SHP77 treated with DMSO at 0.1 percent for 48 hours (cell line): ENCODE results near the gene SLC16A4.
A peak's percentile ranks its signal among the peaks of the same experiment; 100 is the strongest.
"Not testable (repeated sequence)": the region's sequence is repeated elsewhere in the genome, so short reads cannot be mapped to it uniquely, and the experiment has no call there.

Source experiments
- DNase-seq: peaks from one replicate; lab custom pipeline; 2025; lab: John Stamatoyannopoulos, UW

The SLC16A4 gene

DNA sequence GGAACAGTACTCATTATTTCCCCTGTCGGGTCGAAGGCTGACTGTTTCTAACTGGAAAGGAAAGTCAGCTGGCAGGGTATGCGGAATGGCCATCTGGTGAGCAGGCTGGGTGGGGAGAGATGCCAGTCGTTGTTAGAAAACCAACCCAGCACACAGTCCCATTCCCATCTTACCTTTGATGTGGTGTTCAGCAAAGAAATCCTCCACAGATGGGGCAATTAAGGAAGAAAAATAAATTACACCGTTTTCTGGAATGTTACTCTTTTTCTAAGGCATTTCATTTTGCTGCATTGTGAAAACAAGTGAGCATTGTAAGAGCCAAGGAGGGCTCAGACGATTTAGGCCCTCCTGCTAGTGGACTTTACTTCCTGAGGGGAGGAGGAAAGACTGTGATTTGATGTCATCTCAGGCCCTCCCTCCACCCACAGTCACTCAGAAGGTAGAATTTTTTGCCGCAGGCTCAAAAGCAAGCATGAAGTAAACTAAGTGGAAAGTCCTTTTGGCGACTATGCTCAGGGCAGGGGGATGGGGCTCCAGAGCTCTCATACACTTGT is at the start of gene SLC16A4:
Gene SLC16A4 (minus strand): TSS at position 335 of the 554 bp plus-strand sequence. CDS start 1,703 bp downstream, outside the sequence.
- DNase-seq = no peak

DNA sequence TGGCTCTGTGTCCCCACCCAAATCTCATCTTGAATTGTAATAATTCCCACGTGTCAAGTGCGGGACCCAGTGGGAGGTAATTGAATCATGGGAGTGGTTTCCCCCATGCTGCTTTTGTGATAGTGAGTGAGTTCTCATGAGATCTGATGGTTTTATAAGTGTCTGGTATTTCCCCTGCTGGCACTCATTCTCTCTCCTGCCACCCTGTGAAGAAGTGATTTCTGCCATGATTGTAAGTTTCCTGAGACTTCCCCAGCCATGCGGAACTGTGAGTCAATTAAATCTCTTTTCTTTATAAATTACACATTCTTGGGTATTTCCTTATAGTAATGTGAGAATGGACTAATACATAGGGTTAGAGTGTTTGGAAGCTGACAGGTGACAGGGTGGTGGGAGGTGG is 49.0 kb upstream of the SLC16A4 start:
- DNase-seq = not testable (repeated sequence)

DNA sequence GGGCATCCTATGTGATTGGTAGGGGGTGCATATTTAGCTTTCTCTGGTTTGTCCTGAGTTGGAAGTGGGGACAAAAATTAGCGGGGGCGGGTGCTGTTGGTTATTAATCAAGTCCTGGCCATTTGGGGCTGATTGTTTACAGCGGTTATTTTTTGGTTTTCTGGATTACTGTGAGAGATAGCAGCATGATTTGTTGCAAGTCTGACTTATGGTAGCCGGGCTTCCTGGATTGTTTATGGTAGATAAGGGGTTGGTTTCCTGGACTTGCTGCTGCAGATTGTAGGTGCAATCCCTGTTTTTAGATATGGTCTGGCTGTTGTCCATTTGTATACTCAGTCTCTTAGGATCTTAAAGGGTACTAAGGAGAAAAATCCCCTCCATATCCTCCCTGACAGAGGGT is 48.1 kb upstream of the SLC16A4 start:
- no peak for DNase-seq

DNA sequence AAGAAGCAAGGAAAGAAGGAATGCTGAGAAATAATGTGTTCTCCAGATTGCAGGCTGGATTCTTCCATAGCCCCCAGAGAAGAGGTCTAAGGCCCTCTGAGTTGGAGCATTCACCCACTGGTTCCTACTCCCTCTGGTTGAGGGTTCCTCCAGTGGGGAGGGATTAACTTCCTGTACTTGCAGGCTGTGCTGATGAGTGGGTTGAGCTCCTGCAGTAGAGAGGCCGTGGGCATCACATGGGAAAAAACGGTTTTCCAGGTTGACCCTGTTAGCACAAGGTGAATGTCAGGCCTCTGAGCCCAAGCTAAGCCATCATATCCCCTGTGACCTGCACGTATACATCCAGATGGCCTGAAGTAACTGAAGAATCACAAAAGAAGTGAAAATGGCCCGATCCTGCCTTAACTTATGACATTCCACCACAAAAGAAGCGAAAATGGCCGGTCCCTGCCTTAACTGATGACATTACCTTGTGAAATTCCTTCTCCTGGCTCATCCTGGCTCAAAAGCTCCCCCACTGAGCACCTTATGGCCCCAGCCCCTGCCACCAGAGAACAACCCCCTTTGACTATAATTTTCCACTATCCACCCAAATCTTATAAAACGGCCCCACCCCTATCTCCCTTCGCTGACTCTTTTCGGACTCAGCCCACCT is 46.9 kb upstream of the SLC16A4 start:
- DNase-seq = not testable (repeated sequence)

DNA sequence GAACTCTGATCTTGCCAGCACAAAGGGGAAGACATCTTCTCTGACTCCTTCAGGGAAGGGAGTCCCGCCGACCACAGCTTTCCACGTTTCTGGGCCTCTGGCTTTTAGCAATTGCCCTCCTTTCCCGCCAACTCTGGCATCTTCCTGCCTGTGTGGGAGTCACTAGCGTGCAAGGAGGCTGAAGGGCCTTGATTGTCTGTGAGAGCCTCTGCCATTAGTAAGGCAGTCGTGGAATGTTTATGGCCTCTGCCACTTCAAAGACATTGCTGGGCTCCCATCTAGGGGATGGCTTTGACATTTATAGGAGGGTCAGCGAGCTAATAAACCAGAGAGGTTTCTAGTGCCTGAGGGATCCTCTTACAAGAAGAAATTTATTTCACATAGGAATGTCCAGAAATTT is 45.8 kb upstream of the SLC16A4 start:
- DNase-seq = no peak

DNA sequence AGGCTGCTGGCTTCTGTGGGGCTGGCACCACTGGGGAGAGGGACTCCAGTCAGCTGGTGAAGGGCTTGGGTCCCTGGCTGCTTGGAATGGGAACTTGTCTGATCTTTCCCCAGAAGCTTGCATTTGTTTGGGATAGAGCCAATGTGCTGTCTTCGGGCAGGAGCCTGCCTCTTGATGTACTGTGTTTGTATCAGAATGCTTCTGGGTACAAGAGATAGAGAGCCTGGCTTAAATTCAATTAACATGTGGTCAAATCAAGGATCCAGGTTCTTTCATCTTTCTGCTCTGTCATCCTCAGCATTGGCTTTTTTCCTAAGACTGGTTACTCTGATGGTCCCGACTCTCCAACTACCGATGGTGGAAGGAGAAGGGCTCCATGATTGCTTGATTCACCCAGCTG is 44.1 kb upstream of the SLC16A4 start:
- no peak for DNase-seq

DNA sequence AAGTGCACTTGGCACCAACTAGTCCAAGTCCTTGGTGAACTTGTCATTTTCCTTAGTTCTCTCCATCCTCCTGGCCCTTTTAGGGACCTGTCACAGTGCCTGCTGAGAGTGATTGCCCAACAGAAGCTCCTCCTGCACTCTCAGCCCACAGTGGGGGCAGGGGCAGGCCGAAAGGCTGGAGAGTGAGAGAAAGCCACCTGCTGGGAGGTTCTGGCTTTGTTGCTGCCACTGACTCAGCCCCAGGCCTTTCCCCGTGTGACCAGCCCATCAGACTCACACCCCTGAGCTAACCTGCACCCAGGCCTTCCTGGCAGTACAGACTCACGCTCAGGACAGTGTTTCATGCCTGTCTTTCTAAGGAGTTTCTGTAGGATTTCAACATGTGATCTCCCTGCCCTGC is 43.0 kb upstream of the SLC16A4 start:
- DNase-seq = no peak

DNA sequence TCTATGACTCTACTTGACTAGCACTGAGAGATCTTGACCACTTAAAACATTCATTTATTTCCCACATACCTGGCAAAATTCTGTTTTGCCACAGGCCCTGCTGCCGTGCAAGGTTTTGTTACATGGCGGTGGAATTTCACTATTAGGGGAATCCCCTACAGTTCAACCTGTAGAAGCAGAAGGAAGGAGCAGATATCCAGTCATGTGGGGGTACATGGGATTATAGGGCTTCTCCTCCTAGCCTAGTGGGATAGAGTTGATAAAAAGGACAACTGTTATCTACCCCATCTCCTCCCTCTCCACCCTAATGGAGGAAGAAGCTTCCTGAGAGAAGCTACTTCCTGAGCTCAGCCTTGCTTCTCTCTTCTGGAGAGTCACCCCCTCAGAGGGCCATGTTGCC is 42.4 kb upstream of the SLC16A4 start:
- no peak for DNase-seq

DNA sequence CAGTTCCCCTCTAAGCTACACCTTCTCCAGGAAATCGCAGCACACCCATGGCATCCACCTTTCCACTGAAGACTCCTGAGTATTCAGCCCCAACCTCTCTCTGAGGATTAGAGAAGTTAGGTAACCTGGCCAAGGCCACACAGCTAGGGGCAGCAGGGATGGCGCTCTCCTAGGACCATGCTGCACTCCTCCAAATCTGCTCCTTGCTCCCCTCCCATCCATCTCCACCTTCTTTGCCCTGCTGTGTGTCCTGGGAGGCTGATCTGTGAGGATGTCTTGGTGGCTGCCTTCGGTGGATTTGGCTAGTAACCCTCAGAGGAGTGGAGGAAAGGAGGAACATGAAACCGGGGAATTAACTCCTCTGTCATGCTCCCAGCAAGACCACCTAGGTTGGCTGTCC is 40.1 kb upstream of the SLC16A4 start:
- DNase-seq = no peak

DNA sequence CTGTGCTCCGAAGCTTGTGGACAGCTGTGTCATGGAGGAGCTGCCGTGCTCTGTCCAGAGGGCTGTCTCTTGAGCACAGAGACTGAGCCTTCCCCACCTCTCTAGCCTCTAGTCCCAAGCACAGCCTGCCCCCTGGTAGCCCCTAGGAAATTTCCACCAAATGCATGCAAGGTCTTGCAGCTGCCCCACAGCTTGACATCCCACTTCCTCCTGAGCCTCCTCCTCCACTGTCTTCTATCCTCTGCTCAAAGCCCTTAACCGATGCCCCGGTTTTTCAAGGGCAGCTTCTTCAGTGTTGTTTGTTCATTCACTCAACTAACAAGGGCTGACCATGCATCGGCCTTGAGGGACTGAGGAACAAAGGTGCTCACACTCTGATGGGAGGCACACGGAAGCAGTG is 39.5 kb upstream of the SLC16A4 start:
- DNase-seq = no peak

DNA sequence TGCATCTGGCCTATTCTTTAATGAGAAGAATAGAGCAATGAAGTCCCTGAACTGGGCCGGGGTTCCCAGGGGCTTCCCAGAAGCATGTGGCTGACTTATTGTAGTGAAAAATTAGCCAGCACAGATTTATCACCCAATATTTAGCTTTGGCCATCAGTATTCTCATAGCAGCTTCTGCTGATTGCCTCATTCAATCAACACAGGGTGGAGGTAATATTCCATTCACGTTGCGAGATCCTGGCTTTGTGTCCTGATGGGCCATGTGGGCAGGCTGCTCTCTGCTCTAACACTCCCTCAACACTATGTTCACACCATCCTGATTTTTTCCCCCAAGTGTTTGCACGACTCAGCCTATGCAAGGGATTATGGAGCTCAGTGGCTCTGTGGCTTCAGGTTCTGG is 38.1 kb upstream of the SLC16A4 start:
- no peak for DNase-seq

DNA sequence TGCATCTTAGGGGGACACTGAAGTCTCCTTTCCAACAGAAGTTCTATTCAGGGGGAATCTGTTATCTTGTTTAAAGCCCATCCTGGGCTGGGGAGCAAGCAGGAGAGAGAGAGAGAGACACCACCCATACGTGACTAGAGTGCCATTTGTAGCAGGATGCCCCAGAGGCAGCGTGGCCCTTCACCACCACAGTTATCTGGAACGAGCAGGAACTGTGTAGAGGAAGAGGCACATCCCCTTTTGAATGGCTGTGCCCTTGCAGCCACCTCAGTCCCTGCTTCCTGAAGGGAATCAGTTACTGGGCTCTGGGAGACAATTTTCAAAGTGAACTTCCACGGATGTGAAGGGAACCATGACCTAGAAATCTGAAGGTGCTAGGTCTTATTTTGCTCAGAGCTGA is 36.0 kb upstream of the SLC16A4 start:
- DNase-seq = no peak

DNA sequence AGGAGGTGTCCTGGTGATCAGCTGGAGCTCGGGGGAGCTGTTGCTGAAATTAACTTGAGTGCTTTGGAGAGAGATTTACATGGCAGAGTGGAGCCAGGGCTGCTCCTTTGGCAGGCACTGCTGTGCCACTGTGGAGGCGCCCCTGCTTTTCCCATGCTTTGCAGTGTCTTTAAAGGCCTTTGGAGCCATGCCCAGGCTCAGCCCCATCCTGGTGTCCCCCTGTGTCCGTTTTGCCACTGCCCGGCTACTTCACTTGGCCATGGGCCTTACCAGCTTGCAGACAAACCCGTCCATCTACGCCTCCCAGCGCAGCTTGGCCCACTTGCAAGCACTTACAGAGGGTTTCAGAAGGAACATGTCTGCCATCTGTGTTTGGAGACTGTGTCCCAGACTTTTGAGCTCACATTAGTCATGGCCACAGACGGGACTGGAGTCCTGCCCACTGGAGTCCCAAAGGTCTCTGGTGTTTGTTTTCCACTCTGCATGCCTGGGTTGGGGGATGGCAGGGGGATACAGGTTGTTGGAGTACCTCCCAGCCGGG is 34.9 kb upstream of the SLC16A4 start:
- no peak for DNase-seq

DNA sequence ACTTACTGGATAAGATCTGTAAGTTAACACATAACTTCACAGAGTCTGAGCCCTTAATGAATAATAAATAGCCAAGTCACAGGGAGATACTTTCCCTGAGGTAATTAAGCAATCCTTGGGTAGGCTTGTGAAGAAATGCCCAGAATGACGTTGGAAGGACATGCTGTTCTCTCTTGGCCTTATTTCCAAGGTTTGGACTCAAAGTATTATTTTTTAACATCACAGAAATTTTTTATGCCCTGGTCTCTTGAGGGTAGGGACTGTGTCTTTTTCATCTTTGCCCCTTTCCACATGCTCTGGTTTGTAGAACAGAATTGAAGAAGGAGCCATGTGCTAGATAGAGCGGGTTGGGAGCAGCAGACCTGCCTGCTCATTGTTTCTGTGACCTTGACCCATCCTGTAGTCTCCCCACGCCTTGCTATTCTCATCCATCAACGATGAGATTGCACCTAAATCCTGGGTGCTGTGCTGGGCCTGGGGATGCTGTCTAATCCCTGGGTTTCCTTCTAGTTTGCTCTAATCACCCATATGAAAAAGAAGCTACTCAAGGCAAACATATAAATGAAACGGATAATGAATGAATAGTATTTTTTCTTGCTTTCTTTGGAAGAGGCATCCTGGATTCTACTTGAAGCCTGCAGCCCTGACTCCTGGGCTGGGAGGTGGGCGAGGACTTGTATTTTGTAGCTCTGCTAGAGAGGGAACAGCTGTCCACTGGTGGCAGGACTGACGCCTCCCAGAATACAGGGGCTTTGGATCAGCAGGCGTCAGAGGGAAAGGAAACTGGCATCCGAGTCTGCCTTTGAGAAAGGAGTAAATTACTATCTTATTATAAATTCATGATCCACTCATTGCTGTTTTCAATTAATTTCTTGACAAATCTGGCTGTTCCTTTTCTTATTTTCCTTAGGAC is 34.1 kb upstream of the SLC16A4 start:
- no peak for DNase-seq

DNA sequence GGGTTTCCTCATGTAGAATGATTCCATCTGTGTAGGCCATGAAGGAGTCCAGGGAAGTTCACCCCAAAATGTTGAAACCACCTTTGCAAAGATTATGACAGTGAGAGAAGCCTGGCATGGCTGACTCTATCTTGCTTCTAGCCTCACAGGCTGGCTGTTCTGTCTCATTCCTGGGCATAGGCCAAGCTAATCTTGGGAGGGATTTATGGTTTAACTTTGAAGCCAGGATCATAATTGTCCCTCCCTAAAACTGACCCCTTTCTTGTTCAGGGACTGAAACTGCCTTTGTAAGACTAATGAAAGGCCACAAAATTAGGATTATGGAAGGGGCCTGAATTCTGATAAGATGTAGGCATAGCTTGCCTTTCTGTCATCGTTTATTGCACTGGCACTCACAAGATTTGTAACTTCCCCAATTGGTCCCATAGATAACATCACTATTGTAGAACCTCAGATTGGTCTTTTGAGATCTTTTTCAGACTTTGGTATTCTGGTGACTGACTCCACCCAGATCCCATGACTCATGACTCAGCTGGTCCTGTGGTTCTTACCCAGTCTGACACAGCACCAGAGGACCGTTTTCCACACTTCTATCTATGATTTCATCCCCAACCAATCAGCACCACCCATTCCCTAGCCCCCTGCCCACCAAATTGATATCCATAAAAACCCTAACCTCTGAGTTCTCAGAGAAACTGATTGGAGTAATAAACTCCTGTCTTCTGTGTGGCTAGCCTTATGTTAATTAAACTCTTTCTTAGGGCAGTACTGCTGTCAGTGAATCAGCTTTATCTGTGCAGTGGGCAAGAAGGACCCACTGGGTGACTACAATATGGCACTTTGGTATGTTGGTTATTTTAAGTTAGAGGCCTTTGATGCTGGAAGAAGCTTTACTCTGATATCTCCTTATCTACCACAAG is 30.3 kb upstream of the SLC16A4 start:
- no peak for DNase-seq

DNA sequence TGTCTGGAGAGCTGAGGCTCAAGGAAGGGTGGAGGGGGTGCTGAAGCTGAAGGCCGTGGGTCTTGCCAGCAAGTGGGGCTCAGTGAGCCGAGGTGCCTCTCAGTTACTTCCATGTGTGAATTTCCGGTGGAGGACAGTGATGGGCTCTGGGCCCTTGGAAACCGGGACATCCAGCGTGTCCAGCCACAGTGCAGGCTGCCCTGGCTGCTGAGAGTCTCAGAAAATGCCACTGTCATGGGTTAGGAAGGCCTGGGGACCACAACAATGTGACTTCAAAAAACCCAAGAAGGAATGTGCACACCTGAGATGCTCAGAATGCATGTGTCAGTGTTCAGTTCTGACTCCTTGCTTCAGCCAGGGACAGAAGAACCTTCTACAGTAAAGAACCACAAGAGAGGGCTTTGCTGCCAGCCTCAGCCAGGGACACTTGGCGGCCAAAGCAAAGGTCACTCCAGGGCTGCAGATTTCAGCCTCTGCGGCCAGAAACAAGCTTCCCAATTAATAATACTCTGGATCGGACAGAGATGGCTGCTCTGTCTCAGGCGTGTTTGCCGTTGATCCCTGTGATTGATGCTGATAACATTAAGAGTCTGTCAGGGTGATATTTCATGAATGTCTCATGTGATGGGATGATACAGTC is 29.3 kb upstream of the SLC16A4 start:
- DNase-seq = no peak

DNA sequence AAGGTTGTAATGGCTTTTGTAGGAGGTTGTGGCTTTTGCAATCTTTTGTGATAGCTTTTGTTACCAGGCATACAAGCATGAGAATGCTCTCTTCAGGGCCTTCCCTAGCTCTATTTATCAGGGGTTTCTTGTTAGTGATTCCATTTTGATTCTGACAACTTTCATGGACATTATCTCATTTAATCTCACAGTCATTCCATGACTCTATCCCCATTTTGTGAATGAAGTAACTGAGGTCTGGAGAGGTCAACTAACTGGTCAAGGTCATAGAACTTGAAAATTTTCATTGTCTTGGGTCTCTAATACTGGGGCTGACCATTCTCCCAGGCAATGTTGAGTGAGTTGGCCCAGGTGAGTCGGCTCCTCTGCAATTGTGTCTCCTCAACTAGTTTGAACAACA is 27.9 kb upstream of the SLC16A4 start:
- no peak for DNase-seq

DNA sequence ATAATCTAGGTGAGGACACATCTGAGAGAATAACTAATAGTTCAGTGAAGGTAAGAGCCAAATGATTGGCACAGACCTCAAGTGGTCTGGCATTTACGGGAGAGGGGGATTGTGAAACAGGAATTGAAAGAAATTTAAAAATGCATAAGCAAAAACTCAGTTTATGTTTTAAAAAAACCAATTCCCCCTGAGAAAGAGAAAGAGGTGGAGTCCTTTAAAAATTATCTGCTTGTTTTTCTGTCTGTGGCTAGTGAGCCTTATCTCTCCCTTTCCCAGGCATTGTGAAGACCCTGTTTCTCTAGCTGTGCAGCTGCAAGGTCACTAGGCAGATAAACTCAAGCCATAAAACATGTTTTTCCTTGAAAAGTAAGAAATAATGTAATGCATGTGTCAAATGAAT is 22.2 kb upstream of the SLC16A4 start:
- DNase-seq = not testable (repeated sequence)

DNA sequence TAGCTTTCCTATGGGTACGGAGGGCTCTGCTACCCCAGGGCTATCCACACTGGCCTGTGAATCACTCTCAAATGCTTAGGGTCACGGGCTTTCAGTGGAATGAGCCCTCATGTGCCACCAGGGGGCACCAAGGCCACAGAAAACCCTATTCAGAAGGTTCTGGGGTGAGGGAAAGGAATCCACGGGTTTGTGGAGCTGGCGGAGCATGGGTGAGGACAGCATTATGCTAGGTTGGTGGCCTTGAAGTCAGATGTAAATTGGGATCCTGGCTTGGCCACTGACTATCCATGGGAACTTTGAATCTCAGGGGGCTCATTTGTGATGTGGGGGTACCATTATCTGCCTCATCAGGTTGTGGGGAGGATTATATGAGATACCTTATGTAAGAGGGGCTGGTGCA is 21.8 kb upstream of the SLC16A4 start:
- DNase-seq = peak; percentile 27

DNA sequence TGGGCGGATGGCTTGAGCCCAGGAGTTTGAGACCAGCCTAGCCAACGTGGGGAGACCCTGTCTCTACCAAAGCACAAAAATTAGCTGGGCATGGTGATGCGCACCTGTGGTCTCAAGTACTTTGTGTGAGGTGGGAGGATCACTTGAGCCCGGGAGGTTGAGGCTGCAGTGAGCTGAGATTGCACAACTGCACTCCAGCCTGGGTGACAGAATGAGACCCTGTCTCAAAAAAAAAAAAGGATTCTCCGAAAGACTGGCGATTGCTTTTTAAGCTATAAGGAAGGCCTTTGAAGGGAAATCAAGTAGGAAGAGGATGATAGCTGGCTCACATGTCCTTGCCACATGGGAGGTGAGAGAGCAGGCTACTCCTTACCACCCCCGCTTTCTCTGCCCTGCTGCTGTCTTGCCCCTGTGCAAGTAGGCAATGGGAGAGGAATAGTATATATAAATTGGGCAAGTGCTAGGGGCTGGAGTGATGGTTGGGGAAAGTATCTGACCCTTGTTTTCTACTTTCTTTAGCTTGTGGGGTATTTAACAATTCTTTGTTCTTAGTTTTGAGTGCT is 20.4 kb upstream of the SLC16A4 start:
- no peak for DNase-seq

DNA sequence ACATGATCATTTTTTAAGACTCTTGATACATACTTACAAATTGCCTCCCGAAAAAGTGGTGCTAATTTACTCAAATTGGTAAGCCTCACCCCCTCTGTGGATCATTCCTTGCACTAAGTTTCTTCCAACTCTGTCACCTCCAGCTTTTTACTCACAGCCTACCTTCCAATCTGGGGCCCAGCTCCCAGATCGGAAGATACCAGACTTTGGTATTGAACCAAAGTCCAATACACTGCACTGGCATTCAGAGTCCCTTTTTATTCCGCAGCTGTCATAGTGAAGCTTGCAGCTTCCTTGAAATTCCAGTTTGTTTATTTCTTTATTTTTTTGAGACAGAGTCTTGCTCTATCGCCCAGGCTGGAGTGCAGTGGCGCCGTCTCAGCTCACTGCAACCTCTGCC is 18.5 kb upstream of the SLC16A4 start:
- DNase-seq = no peak
